ENCODE measurements around the gene CDH1.

- TF ChIP-seq POLR2A (IDR thresholded peaks at IDR 0.05; ENCODE audit: low read length) (no peak), GATA1 (IDR thresholded peaks at IDR 0.05; ENCODE audit: low read depth, low read length) (no peak)
Measured at GRCh38 chr16:68782198-68783174, 45.4 kb downstream of the CDH1 start.

Data from erythroblast (primary cell).